ENCODE results near the gene SCGB1C2.
"Not testable (repeated sequence)": the region's sequence is repeated elsewhere in the genome, so short reads cannot be mapped to it uniquely, and the experiment has no call there.

The SCGB1C2 gene

GRCh38 chr17:137166-137807 is at the start of gene SCGB1C2:
Gene SCGB1C2, plus strand, starts transcription at chr17:137569. Its CDS starts 22 bp downstream, at chr17:137591.
- H3K27me3 ChIP-seq (ENCODE audit: insufficient read depth, low read length); H3K36me3 ChIP-seq (ENCODE audit: insufficient read depth, low read depth, low read length); H3K4me1 ChIP-seq (ENCODE audit: insufficient read depth, low read length); H3K27ac ChIP-seq (ENCODE audit: low read length); H3K9ac ChIP-seq (ENCODE audit: low read depth, low read length); H3K9me3 ChIP-seq (ENCODE audit: insufficient read depth, low read depth, low read length); H3K4me3 ChIP-seq (ENCODE audit: low read length): not testable (repeated sequence)

DNA sequence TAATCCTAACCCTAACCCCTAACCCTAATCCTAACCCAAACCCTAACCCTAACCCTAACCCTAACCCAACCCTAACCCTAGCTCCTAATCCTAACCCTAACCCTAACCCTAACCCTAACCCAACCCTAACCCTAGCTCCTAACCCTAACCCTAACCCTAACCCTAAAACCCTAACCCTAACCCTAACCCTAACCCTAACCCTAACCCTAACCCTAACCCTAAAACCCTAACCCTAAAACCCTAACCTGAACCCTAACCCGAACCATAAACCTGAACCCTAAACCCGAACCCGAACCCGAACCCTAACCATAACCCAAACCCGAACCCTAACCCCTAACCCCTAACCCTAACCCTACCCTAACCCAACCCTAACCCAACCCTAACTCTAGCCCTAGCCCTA is 24.3 kb upstream of the SCGB1C2 start:
- not testable (repeated sequence) for H3K27ac ChIP-seq (ENCODE audit: low read length); H3K27me3 ChIP-seq (ENCODE audit: insufficient read depth, low read length); H3K4me3 ChIP-seq (ENCODE audit: low read length); H3K9ac ChIP-seq (ENCODE audit: low read depth, low read length); H3K36me3 ChIP-seq (ENCODE audit: insufficient read depth, low read depth, low read length); H3K4me1 ChIP-seq (ENCODE audit: insufficient read depth, low read length); H3K9me3 ChIP-seq (ENCODE audit: insufficient read depth, low read depth, low read length)

DNA sequence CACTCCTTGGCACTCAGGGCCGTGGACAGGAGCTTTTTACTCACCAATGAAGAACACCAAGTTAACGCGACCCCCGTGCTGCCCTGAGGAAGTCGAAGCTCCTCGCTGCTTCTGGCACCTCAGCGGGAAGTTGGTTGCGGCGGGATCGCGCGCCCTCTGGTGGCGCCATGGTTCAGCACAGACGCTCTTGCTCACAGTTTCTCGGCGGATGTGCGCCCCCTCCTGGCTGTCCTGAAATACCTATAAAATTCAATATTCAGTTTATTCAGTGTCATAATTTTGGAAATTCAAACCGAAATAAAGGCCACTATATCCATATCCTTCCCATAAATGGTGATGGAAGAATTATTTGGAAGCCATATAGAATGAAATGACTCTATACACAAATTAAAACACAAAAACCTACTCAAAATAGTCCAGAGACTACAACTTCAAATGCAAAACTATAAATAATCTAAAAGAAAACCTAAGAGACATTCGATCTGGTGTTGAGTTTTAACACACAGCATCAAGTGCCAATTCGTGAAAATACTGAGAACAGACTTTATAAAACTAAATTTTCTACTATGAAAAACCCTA is 18.9 kb upstream of the SCGB1C2 start:
- H3K9ac ChIP-seq (ENCODE audit: low read depth, low read length); H3K36me3 ChIP-seq (ENCODE audit: insufficient read depth, low read depth, low read length); H3K4me1 ChIP-seq (ENCODE audit: insufficient read depth, low read length); H3K27me3 ChIP-seq (ENCODE audit: insufficient read depth, low read length); H3K27ac ChIP-seq (ENCODE audit: low read length); H3K9me3 ChIP-seq (ENCODE audit: insufficient read depth, low read depth, low read length); H3K4me3 ChIP-seq (ENCODE audit: low read length): not testable (repeated sequence)

- not testable (repeated sequence) for H3K9ac ChIP-seq (ENCODE audit: low read depth, low read length); H3K9me3 ChIP-seq (ENCODE audit: insufficient read depth, low read depth, low read length); H3K36me3 ChIP-seq (ENCODE audit: insufficient read depth, low read depth, low read length); H3K27ac ChIP-seq (ENCODE audit: low read length); H3K27me3 ChIP-seq (ENCODE audit: insufficient read depth, low read length); H3K4me1 ChIP-seq (ENCODE audit: insufficient read depth, low read length); H3K4me3 ChIP-seq (ENCODE audit: low read length)
These were observed 3.4 kb upstream of the SCGB1C2 start for GRCh38 chr17:133932-134331.

- H3K4me3 ChIP-seq (ENCODE audit: low read length); H3K4me1 ChIP-seq (ENCODE audit: insufficient read depth, low read length); H3K9ac ChIP-seq (ENCODE audit: low read depth, low read length); H3K36me3 ChIP-seq (ENCODE audit: insufficient read depth, low read depth, low read length); H3K27ac ChIP-seq (ENCODE audit: low read length); H3K27me3 ChIP-seq (ENCODE audit: insufficient read depth, low read length); H3K9me3 ChIP-seq (ENCODE audit: insufficient read depth, low read depth, low read length): not testable (repeated sequence)
These were observed 3.0 kb upstream of the SCGB1C2 start for GRCh38 chr17:134332-134785.

DNA sequence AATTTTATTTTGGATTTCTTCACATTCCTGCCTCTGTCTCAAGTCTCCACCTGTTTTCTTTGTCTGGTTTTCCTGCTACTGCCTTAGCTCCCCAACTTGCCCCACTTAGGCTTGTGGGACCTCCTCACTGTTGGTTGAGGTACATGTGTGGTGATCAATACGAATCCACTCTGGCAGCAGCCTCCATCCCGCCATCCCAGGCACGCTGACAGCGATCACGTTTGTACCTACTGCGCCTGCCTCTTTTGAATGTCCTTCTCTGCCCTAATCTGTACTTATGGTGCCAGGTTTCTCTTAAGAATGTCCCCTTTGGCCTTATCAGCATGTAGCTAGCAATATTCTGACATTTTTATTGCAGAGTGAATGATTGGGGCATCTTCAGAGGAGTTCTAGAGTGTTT is 2.3 kb upstream of the SCGB1C2 start:
- not testable (repeated sequence) for H3K27me3 ChIP-seq (ENCODE audit: insufficient read depth, low read length); H3K9me3 ChIP-seq (ENCODE audit: insufficient read depth, low read depth, low read length); H3K36me3 ChIP-seq (ENCODE audit: insufficient read depth, low read depth, low read length); H3K4me1 ChIP-seq (ENCODE audit: insufficient read depth, low read length); H3K27ac ChIP-seq (ENCODE audit: low read length); H3K4me3 ChIP-seq (ENCODE audit: low read length); H3K9ac ChIP-seq (ENCODE audit: low read depth, low read length)

- H3K4me3 ChIP-seq (ENCODE audit: low read length); H3K27me3 ChIP-seq (ENCODE audit: insufficient read depth, low read length); H3K27ac ChIP-seq (ENCODE audit: low read length); H3K9me3 ChIP-seq (ENCODE audit: insufficient read depth, low read depth, low read length); H3K4me1 ChIP-seq (ENCODE audit: insufficient read depth, low read length); H3K9ac ChIP-seq (ENCODE audit: low read depth, low read length); H3K36me3 ChIP-seq (ENCODE audit: insufficient read depth, low read depth, low read length): not testable (repeated sequence)
These were observed 1.5 kb upstream of the SCGB1C2 start for GRCh38 chr17:135895-136294.

- H3K9ac ChIP-seq (ENCODE audit: low read depth, low read length); H3K9me3 ChIP-seq (ENCODE audit: insufficient read depth, low read depth, low read length); H3K4me1 ChIP-seq (ENCODE audit: insufficient read depth, low read length); H3K27ac ChIP-seq (ENCODE audit: low read length); H3K36me3 ChIP-seq (ENCODE audit: insufficient read depth, low read depth, low read length); H3K4me3 ChIP-seq (ENCODE audit: low read length); H3K27me3 ChIP-seq (ENCODE audit: insufficient read depth, low read length): not testable (repeated sequence)
These were observed 838 bp upstream of the SCGB1C2 start for GRCh38 chr17:136531-136930.

- H3K27me3 ChIP-seq (ENCODE audit: insufficient read depth, low read length); H3K9ac ChIP-seq (ENCODE audit: low read depth, low read length); H3K27ac ChIP-seq (ENCODE audit: low read length); H3K4me3 ChIP-seq (ENCODE audit: low read length); H3K36me3 ChIP-seq (ENCODE audit: insufficient read depth, low read depth, low read length); H3K4me1 ChIP-seq (ENCODE audit: insufficient read depth, low read length); H3K9me3 ChIP-seq (ENCODE audit: insufficient read depth, low read depth, low read length): not testable (repeated sequence)
These were observed 2.2 kb downstream of the SCGB1C2 start for GRCh38 chr17:139401-140205.

DNA sequence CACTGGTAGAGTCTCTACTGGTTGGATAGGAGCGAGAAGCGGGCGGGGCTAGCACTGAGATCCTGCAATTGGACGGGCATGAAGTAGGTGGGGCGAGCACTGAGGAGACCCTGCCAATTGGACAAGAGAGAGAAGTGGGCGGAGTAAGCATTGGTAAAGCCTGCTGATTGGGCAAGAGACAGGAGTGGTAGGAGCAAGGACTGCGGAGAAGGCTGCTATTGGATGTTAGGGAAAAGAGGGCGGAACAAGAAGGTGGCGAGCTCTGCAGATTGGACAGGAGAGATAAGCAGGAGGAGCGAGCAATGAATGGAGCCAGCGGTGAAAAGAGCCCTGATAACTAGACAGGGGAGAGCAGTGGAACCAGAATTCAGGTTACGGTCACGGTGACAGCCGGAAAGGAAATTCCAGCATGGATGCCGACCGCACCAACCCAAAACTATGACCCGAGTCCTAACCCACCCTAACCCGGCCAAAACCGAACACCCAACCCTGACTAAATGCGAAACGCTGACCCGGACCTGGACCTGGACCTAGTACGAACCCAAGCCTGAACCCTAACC is 4.8 kb downstream of the SCGB1C2 start:
- Histone ChIP-seq H3K9ac (ENCODE audit: low read depth, low read length) (no peak overlapping the region), H3K4me3 (ENCODE audit: low read length) (no peak overlapping the region)

DNA sequence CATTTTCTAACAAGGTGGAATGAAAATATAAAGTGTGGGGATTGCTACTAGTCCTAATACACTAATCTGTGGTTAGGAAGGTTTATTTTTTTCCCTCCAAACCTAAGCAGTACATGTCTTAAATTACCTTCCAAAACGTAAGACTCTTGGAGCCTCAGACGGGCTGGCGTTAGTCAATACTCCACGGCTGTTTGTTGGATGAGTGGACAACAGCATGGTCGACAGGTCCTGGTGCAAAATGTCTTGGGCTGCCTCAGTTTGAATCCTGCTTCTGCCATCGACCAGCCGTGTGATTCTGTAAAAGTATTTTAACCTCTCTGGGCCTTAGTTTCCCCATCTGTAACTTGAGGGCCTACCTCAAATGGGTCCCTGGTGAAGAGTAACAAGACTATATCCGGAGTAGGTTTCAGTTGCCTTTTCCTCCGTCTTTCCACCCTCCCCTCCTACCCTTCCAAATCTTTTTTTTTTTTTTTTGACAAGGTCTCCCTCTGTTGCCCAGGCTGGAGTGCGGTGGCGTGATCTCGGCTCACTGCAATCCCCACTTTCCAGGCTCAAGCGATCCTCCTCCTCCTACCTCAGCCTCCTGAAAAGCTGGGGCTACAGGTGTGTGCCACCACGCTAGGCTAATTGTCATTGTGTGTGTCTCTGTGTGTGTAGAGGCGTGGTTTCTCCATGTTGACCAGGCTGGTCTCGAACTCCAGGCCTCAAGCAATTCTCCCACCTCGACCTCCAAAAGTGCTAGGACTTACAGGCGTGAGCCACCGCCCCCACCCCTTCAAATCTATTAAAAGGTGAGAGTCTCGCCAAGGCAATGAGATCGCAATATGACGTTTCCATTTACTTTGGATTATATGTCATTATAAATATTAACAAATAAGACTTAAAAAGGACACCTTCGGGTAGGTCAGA is 5.8 kb downstream of the SCGB1C2 start:
- Histone ChIP-seq H3K36me3 (ENCODE audit: insufficient read depth, low read depth, low read length) (no peaks in the 10 kb centered on the region), H3K4me1 (ENCODE audit: insufficient read depth, low read length) (no peaks in the 10 kb centered on the region), H3K9me3 (ENCODE audit: insufficient read depth, low read depth, low read length) (no peaks in the 10 kb centered on the region), H3K9ac (ENCODE audit: low read depth, low read length) (no peak overlapping the region), H3K4me3 (ENCODE audit: low read length) (no peak overlapping the region), H3K27ac (ENCODE audit: low read length) (no peak overlapping the region), H3K27me3 (ENCODE audit: insufficient read depth, low read length) (no peaks in the 10 kb centered on the region; the same call in none of the 2 replicates)

More for the DNA sequence above, 4.8 kb downstream of the SCGB1C2 start:
- no peaks in the 10 kb centered on the region for H3K9me3 ChIP-seq (ENCODE audit: insufficient read depth, low read depth, low read length)
- no peak overlapping the region for H3K27ac ChIP-seq (ENCODE audit: low read length)
- no peaks in the 10 kb centered on the region for H3K36me3 ChIP-seq (ENCODE audit: insufficient read depth, low read depth, low read length)
- no peaks in the 10 kb centered on the region for H3K4me1 ChIP-seq (ENCODE audit: insufficient read depth, low read length)
- no peaks in the 10 kb centered on the region; the same call in none of the 2 replicates for H3K27me3 ChIP-seq (ENCODE audit: insufficient read depth, low read length)

All from iPS-20b (cell line).